Heart left ventricle (tissue), 13 donors: ENCODE measurements around the gene SCAP.

Experiments
- CTCF ChIP-seq, 12 donors: fragments of 200-600 bp; sonication (generic) in 4 of 12; IDR thresholded peaks; one replicate each; pipeline versions ENCODE4 v1.5.0 to v1.8.0; 2018 to 2022; ENCODE audit warnings: antibody characterized with exemption in 12 of 12, mild to moderate bottlenecking in 5 of 12
- POLR2A ChIP-seq, 2 donors: fragments of 450-650 bp; IDR thresholded peaks; one replicate each; pipeline ENCODE4 v1.6.1; 2017; ENCODE audit warnings: antibody characterized with exemption in 2 of 2, mild to moderate bottlenecking in 2 of 2, moderate library complexity in 2 of 2
- donor health status: ischemic (EF 13 %, LVEDD 7.1; RV severe dilation, severe dysfunction).
- donor health status: DM: no; HTN: yes; CAD: no.
- donor health status: DM: no; HTN: no; CAD: no.
- donor health status: ischemic (EF 25% LVEDD 6.9; RV normal size, moderate dysfunction).
- donor health status: ischemic (EF 25% LVEDD 5.7; RV mildly dilated, moderate dysfunction).
- donor health status: ischemic (EF 35%, LVEDD 5.7; RV mildly dilated, moderate dysfunction).
- donor health status: nonischemic (EF 11% LVEDD 7.7; RV severe dilation, severe dysfunction).
- donor health status: DM: yes; HTN: yes; CAD: no.
- donor health status: PGD.
- donor health status: ischemic (EF 29% LVEDD 5.4; RV normal size, mild dysfunction).
- donor health status: nonischemic (EF 23%, LVEDD 6.1; RV moderate dilation, normal function).

- TF ChIP-seq POLR2A (IDR thresholded peaks at IDR 0.05) (no peak), CTCF (IDR thresholded peaks at IDR 0.05) (no peak)
These were observed 59.7 kb downstream of the SCAP start for GRCh38 chr3:47416041-47416440.
